ENCODE measurements around the gene CACNA1D.

CACNA1D gene

GRCh38 chr3:53495520-53496391 is 1.3 kb downstream of the CACNA1D start:
- peak; percentile 29 for DNase-seq

- no peak for DNase-seq
These were observed 1.9 kb downstream of the CACNA1D start for GRCh38 chr3:53496392-53496670.

DNA sequence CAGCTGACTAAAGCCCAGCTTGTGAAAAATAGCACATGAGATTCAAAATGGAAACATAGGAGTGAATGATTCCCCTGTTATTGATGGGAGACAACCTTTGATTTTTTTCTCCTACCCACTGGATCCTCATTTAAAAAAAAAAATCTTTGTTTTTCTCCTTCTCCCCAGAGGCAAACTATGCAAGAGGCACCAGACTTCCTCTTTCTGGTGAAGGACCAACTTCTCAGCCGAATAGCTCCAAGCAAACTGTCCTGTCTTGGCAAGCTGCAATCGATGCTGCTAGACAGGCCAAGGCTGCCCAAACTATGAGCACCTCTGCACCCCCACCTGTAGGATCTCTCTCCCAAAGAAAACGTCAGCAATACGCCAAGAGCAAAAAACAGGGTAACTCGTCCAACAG is 2.6 kb downstream of the CACNA1D start:
- peak; percentile 18 for DNase-seq

DNA sequence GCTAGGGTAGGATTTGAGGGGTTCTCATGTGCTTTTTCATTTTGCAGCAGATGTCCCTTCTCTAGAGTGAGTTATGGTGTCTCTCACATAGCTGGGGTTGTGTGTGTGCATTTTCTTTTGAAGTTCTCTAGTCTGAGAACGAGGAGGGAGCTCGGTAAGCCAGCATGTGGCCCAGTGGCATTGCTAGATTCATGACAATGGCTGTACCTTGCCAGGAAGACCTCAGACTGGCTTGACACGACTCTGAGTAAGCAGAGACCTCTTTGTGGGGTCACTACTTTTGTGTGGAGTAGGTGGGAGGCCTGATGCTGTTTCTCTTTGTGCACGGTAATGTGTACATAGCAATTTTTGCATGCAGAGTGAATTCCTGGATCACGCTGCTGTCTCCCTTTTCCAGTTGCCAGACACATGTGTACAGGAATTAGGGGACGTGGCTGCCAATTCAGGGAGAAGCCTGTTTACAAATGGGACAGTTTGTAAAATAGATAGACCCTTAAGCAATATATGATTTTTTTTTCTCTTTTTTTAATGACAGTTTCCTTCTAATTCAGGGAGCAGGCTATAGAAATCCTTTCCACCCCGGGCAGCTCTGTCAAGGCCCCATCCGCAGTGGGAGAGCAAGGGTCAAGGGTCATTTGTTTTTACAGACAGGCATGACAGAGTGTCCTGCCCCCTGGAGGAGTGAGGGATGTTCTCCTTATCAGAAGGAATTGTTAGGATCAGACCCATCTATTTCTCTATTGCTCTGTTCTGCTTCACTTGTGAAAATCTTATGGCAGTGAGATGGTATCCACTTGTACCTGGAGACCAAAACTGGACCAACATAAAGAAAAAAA is 4.6 kb downstream of the CACNA1D start:
- no peak for DNase-seq

DNA sequence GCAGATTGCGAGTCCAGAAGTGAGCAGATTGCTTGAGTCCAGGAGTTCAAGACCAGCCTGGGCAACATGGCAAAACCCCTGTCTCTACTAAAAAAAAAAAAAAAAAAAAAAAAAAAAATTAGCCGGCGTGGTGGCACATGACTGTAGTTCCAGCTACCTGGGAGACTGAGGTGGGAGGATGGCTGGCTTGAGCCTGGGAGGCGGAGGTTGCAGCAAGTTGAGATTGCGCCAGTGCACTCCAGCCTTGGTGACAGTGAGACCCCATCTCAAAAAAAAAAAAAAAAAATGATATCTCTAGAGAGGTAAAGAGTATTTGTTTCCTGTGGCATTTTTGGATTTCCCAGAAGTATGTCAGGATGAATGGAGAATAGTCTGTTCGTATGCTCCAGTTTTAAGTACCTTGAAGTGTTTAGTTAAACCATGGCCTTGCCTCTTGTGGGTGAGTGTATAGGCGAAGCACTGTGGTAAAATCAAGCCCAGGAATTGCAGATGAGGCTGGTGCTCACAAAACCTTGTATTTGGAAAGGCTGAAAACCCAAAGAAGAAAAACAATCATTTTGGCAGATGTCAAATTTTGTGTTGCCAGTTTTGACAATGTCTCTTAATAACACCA is 5.9 kb downstream of the CACNA1D start:
- DNase-seq, result no peak

GRCh38 chr3:53501178-53501577 is 6.8 kb downstream of the CACNA1D start:
- DNase-seq, result no peak

DNA sequence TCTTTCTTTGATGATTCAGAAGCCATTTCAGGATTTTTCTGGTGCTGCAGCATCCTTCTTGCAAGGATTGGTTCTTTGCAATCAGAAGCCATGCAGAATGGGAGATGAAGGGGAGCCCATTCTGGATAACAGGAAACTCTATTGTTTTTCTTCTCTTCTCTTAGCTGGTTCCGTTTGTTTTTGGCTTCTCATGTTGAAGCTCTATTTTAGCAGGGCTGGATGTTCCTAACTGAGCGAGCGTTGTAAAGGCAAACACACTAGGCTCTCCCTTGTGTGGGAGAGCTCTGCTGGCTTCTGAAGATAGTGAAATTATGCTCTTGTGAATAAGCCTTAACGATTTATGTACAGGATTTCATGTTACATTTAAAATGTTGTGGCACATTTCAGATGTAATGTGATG is 8.3 kb downstream of the CACNA1D start:
- DNase-seq, result no peak

GRCh38 chr3:53503195-53503594 is 8.8 kb downstream of the CACNA1D start:
- DNase-seq, result no peak

DNA sequence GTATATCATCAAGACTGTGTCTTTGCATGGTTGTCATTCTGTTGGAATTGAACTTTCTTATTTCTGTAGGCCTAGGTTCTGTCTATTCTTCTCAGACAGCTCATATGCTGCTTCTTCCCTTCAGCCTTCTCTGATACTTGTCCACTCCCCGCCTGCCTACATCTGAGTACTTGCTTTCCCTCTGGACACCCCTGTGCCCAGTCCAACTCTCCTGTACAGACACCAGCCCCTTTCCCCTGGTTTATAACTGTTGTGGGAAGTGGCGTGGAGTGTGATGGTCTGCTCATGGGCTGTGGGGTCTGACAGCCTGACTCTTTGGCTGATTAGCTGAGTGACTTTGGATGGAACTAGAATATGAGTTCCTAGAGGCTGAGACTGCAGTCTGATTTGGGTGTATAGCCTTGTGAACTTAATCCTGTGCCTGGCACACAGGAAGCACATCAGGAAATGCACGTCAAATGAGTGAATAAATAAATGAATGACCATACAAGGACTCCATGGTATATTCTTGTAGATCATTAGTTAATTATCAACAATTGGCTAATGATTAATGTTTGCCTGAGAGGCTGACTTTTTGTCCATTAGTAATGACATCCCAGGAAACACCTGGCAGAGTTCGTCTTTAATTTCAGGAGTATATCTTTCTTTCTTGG is 11.8 kb downstream of the CACNA1D start:
- no peak for DNase-seq

DNA sequence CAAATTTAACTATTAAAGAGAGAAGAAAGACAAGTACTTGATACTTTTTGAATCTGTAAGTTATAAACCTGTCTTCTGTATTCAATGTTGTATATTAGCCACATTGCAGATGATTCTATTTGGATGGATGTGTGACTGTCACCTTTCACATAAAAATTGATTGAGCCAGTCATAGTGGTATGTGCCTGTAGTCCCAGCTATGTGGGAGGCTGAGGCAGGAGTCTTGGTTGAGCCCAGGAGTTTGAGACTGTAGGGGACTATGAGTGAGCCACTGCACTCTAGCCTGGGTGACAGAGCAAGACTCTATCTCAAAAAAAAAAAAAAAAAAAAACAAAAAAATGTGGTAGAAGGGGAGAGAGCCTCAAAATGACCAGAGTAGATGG is 12.3 kb downstream of the CACNA1D start:
- no peak for DNase-seq

GRCh38 chr3:53509494-53509893 is 15.1 kb downstream of the CACNA1D start:
- DNase-seq, result no peak

DNA sequence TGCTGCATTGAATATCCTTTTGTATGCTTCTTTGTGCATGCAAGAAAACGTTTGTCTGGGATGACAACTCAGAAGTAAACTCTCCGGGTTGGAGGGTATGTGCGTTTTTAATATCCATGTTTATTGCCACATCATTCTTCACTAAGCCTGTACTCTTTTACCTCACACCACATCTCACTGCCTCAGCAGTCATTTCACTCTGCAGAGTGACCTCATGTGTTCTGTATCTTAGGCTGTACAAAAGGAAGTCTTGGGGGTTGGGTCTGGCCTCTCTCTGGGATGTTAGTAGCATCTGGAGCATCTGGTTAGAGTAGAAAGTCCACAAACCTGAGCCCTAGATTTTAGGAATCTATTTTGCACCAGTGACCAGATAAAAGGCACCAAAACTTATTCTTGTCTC is 16.1 kb downstream of the CACNA1D start:
- DNase-seq, result no peak

DNA sequence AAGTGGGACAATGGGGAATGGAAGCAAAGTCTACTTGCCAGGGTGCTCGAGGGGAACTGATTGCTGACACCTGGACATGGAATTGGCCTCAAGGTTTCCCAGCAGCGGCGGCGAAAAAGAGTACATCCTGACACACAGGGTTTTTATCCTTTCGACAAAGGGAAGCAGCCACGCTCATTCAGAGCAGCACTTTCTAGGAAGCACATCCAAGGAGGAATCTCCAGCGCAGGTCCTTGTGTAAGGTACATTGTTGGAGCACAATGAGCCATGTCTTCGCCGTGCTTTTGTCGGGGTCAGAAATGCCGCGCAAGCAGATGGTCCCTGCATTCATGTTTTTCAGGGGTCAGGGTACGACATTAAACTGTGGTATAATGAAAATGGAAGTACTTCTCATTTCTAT is 16.8 kb downstream of the CACNA1D start:
- DNase-seq, result no peak

DNA sequence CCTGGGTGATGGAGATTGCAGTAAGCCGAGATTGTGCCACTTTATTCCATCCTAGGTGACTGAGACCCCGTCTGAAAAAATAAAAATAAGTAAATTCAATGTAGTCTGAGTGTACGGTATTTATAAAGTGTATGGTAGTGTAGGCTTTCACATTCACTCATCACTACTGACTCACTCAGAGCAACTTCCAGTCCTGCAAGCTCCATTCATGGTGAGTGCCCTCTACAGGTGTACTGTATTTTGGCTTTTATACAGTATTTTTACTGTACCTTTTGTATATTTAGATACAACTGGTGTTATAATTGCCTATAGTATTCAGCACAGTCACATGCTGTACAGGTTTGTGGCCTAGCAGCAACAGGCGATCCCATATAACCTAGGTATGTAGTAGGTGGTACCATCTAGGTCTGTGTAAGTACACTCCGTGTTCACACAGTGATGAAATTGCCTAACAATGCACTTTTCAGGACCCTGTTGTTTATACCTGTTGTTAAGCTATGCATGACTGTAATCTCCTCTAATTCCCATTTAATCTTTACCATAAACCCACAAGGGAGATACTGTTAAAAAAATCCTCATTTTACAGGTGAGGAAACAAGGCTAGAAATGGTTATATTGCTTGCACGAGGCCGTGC is 19.3 kb downstream of the CACNA1D start:
- DNase-seq, result peak; percentile 33

GRCh38 chr3:53516339-53516738 is 21.9 kb downstream of the CACNA1D start:
- DNase-seq, result peak; percentile 17

GRCh38 chr3:53518495-53518981 is 24.1 kb downstream of the CACNA1D start:
- no peak for DNase-seq

DNA sequence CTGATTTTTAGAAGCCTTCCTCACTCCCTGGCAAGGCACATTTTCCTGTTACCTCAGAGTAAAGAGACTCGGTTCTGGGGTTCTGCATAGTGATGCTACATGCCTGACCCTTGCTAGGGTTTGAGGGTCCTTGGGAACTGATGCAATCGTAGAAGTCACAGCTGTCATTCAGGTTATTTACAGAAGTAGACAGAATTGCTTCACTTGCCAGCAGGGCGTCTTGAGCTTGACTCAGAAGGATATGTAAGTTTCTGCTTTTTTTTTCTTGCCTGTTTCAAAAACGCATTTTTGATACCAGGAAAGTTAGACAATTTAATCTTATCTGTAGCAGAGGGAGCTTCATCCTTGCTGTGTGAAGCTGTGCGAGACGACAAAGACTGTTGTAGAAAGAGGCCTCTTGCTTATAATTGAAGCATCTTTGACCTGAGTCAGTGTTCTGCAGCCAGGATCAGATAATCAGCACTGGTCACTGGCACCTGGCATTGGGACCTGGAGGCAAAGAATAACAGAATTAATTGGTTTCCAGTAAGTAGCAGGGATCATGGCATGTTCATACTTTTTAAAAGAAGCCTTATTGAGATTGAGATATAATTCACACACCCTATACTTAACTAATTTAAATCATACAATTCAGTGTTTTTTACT is 24.8 kb downstream of the CACNA1D start:
- no peak for DNase-seq

DNA sequence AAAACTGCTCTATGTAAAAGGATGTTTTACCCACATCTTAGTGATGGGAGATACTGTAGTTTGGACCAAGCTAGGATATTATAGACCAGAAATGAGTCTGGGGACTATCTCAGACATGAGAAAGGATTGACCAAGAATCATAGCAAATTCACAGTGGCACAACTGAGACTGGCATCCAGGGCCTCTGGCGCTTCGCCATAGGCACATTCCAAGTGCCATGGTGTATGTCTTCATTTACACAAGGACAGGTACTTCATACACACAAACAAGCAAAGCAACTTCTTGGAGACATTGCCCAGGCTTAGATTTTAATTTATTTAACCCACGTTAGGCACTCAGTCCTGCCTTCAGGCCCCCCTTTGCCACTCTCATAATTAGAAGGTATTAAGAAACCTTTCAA is 28.9 kb downstream of the CACNA1D start:
- DNase-seq, result no peak

GRCh38 chr3:53524566-53524965 is 30.2 kb downstream of the CACNA1D start:
- DNase-seq, result no peak

GRCh38 chr3:53525765-53526703 is 31.6 kb downstream of the CACNA1D start:
- DNase-seq, result no peak

DNA sequence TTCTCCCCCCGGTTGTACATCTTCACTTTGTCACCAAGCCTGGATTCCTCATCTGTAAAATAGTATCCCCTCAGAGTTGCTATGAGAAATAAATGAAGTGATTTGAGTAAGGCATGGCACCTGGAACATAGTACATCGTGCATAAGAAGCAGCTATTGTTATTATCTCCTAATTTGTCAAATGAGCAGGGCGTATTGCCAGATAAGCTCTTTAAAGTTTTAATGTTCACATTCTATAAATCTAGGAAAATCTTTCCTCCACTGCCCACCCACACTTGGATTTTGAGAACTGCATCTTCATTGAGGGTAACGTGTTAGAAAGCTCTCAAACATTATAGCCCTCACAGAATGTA is 32.3 kb downstream of the CACNA1D start:
- no peak for DNase-seq

All from RPMI8226 (cell line).